IMR-90 (cell line): ENCODE measurements around the gene DPH6. TPM values are rescaled to one million over a fixed set of nuclear protein-coding genes. Genes with fewer than 3 reads are reported as not detected.

Experiments used
- ATAC-seq: fragments of 200-7000 bp; cut with Tn5 transposase; 2 replicates; pipeline ENCODE4 v1.9.1; 2020; ENCODE audit warnings: low read depth, mild to moderate bottlenecking, moderate library complexity
- BruUV-seq: library from RNA; stranded (reverse); fragments of 400-500 nt; replicated peaks from 2 replicates; lab custom pipeline; 2021; lab: Mats Ljungman, UMichigan
- CTCF ChIA-PET: fragments of 300-600 bp; formaldehyde crosslinking; extraction: SDS; loops from one replicate; lab custom pipeline; 2021; ENCODE audit warnings: antibody characterized with exemption; lab: Yijun Ruan, JAX
- POLR2A ChIA-PET: fragments of 300-600 bp; sonication (Branson Sonifier 250); formaldehyde crosslinking; loops from one replicate; lab custom pipeline; 2022; ENCODE audit warnings: antibody characterized with exemption; ENCODE audit not compliant: unreplicated experiment; lab: Charles Lee
- DNase-seq: peaks from one replicate; pipeline ENCODE4 v3.0.0; 2013
- H2AFZ ChIP-seq: replicated peaks from 2 replicates; pipeline ENCODE3; 2013; ENCODE audit warnings: low read length, mild to moderate bottlenecking; ENCODE audit not compliant: poor library complexity
- H2AK5ac ChIP-seq: 2 replicates; pipeline ENCODE4 v1.6.1; 2013; ENCODE audit warnings: low read depth, low read length, inconsistent platforms
- H2AK9ac ChIP-seq: replicated peaks from 2 replicates; pipeline ENCODE3; 2013; ENCODE audit warnings: mild to moderate bottlenecking, low read depth, low read length, moderate library complexity; ENCODE audit not compliant: poor library complexity
- H2BK120ac ChIP-seq: 2 replicates; pipeline ENCODE4 v1.6.1; 2013; ENCODE audit warnings: low read depth, low read length, inconsistent platforms
- H2BK15ac ChIP-seq: 3 replicates; pipeline ENCODE4 v1.6.1; 2013; ENCODE audit warnings: low read depth, low read length, inconsistent platforms
- H2BK20ac ChIP-seq: 2 replicates; pipeline ENCODE4 v1.6.1; 2013; ENCODE audit warnings: low read depth, mild to moderate bottlenecking, inconsistent platforms, low read length, moderate library complexity
- H2BK5ac ChIP-seq: 2 replicates; pipeline ENCODE4 v1.6.1; 2013; ENCODE audit warnings: mild to moderate bottlenecking, low read depth, low read length, inconsistent platforms; ENCODE audit not compliant: poor library complexity, severe bottlenecking
- H3K14ac ChIP-seq: replicated peaks from 2 replicates; pipeline ENCODE4 v1.6.1; 2013; ENCODE audit warnings: low read depth, low read length, inconsistent platforms
- H3K18ac ChIP-seq: 2 replicates; pipeline ENCODE4 v1.6.1; 2013; ENCODE audit warnings: low read depth, low read length, control low read depth
- H3K23ac ChIP-seq: 2 replicates; pipeline ENCODE4 v1.6.1; 2013; ENCODE audit warnings: low read depth, low read length, inconsistent platforms
- H3K27ac ChIP-seq: 2 replicates; pipeline ENCODE4 v1.5.1; 2013; ENCODE audit warnings: mild to moderate bottlenecking, control low read depth, low read length; ENCODE audit not compliant: insufficient read depth
- H3K27me3 ChIP-seq: 2 replicates; pipeline ENCODE4 v1.6.1; 2013; ENCODE audit warnings: low read length; ENCODE audit not compliant: control insufficient read depth, insufficient read depth
- H3K36me3 ChIP-seq: 2 replicates; pipeline ENCODE4 v1.6.1; 2013; ENCODE audit warnings: low read length, mixed read lengths; ENCODE audit not compliant: control insufficient read depth, insufficient read depth
- H3K4ac ChIP-seq: 2 replicates; pipeline ENCODE4 v1.6.1; 2013; ENCODE audit warnings: low read depth, low read length, inconsistent platforms
- H3K4me1 ChIP-seq: 2 replicates; pipeline ENCODE4 v1.6.1; 2013; ENCODE audit warnings: low read length, mixed read lengths; ENCODE audit not compliant: control insufficient read depth, insufficient read depth
- H3K4me2 ChIP-seq: 2 replicates; pipeline ENCODE4 v1.6.1; 2013; ENCODE audit warnings: low read depth, mild to moderate bottlenecking, control low read depth, low read length, moderate library complexity
- H3K4me3 ChIP-seq: 2 replicates; pipeline ENCODE4 v1.5.1; 2013; ENCODE audit warnings: low read depth, mild to moderate bottlenecking, control low read depth, low read length, moderate library complexity; ENCODE audit not compliant: insufficient read depth
- H3K56ac ChIP-seq: 2 replicates; pipeline ENCODE4 v1.6.1; 2013; ENCODE audit warnings: low read length, inconsistent platforms; ENCODE audit not compliant: insufficient read depth; ENCODE audit errors: extremely low read depth
- H3K79me1 ChIP-seq, 2 experiments: 2 replicates each; pipeline ENCODE4 v1.6.1; 2013; ENCODE audit warnings: low read length in 2 of 2, inconsistent platforms in 1 of 2, low read depth in 1 of 2
- H3K9ac ChIP-seq: 2 replicates; pipeline ENCODE4 v1.6.1; 2013; ENCODE audit warnings: low read depth, low read length, control low read depth
- H3K9me1 ChIP-seq: 2 replicates; pipeline ENCODE4 v1.6.1; 2013; ENCODE audit warnings: low read length, inconsistent platforms; ENCODE audit not compliant: insufficient read depth
- H3K9me3 ChIP-seq: 2 replicates; pipeline ENCODE4 v1.6.1; 2013; ENCODE audit warnings: low read length; ENCODE audit not compliant: control insufficient read depth, insufficient read depth
- H4K20me1 ChIP-seq: 2 replicates; pipeline ENCODE4 v1.6.1; 2013; ENCODE audit warnings: low read length, inconsistent platforms; ENCODE audit not compliant: insufficient read depth
- H4K5ac ChIP-seq: 2 replicates; pipeline ENCODE4 v1.6.1; 2013; ENCODE audit warnings: mild to moderate bottlenecking, low read depth, low read length, control low read depth
- H4K8ac ChIP-seq, 2 experiments: 2 replicates each; pipeline ENCODE4 v1.6.1; 2013; ENCODE audit warnings: low read depth in 2 of 2, low read length in 2 of 2, control low read depth in 1 of 2, inconsistent platforms in 1 of 2
- H4K91ac ChIP-seq: 2 replicates; pipeline ENCODE4 v1.6.1; 2013; ENCODE audit warnings: low read depth, low read length, inconsistent platforms; ENCODE audit not compliant: insufficient read depth
- CEBPB ChIP-seq: IDR thresholded peaks from 2 replicates; pipeline ENCODE4 v1.6.1; 2012; ENCODE audit warnings: low read depth, low read length, improper control_type of control experiment
- MAFK ChIP-seq: IDR thresholded peaks from 2 replicates; pipeline ENCODE4 v1.6.1; 2012; ENCODE audit warnings: low read depth, low read length, improper control_type of control experiment
- MXI1 ChIP-seq: IDR thresholded peaks from 2 replicates; pipeline ENCODE4 v1.6.1; 2012; ENCODE audit warnings: low read depth, mild to moderate bottlenecking, low read length, moderate library complexity, borderline replicate concordance
- RAD21 ChIP-seq: IDR thresholded peaks from 2 replicates; pipeline ENCODE4 v1.6.1; 2012; ENCODE audit warnings: low read length, improper control_type of control experiment
- RFX5 ChIP-seq: IDR thresholded peaks from 2 replicates; pipeline ENCODE4 v1.8.0; 2012; ENCODE audit warnings: low read depth, mild to moderate bottlenecking, low read length, moderate library complexity
- WGBS, 2 experiments: methylation state at CpG; one replicate each; pipeline versions ENCODE4 v1.1.5 to v1.1.7; 2013; ENCODE audit warnings: missing lambda C conversion rate in 2 of 2; ENCODE audit not compliant: insufficient read length in 1 of 2; ENCODE audit errors: extremely low coverage in 2 of 2; 5-methylcytosine and 5-hydroxymethylcytosine counted together
- dilution Hi-C: fragments of 300-500 bp; cut with HindIII; formaldehyde crosslinking; loops from one replicate; pipeline ENCODE4 v1.14.3; 2018; ENCODE audit warnings: low sequenced_read_pairs; ENCODE audit not compliant: unreplicated experiment
- in situ Hi-C: fragments of 300-500 bp; cut with MboI; formaldehyde crosslinking; loops from 3 replicates; pipeline ENCODE4 v1.14.3; 2019; ENCODE audit warnings: low sequenced_read_pairs, inconsistent platforms, mixed read lengths
- intact Hi-C: fragments of 100-400 bp; cut with micrococcal nuclease; formaldehyde crosslinking; loops from 2 replicates; pipeline ENCODE4 v1.10.0; 2022
- polyA plus RNA-seq, 3 experiments: library from polyadenylated mRNA; depleted of rRNA; stranded (reverse); fragments of >200 nt; gene quantifications; 2 replicates each; pipeline ENCODE4 v1.2.3, GENCODE V29; 2012; ENCODE audit warnings: low replicate concordance in 1 of 3
- total RNA-seq: library from RNA; depleted of rRNA; stranded (reverse); fragments of >200 nt; gene quantifications from 2 replicates; pipeline ENCODE4 v1.2.3, GENCODE V29; 2012

The DPH6 gene
- total and polyA plus RNA-seq, 2 of the 4 experiments (the other 2 are of a cell fraction): 6.1 to 8.1 TPM

DNA sequence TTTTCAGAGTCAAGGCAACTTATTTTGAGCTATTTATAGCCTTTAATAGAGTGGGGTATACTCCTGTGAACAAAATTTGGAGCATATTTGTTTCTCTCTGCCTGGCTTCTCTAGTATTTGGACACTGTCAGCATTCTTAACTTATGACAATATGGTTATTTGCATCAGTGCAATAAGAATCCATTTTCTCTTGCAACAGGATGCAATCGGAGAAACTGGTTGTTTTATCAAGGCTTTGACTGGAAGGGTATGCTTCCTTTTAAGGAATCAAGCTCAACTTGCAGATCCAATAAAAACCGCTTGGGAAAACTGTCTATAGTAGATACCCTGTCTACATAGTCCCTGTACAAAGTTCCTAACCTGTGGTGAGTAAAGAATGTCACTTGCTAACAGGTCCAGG, 106.7 kb downstream of the DPH6 start:
- Histone ChIP-seq H3K9ac (no peak overlapping the region), H2BK20ac (peak overlapping the region; percentile 28; the same call in 1 of the 2 replicates), H3K36me3 (0 out of 2 replicates have a peak, but pooled peaks cover 1% of the 10 kb centered on the region), H3K79me1 (no peaks in the 10 kb centered on the region), H4K8ac (peak overlapping the region; percentile 28 to 58; a peak in 2 of 4 replicates), H3K56ac (no peak overlapping the region), H2BK5ac (peak overlapping the region; percentile 52), H2AK9ac (no peak overlapping the region), H3K14ac (no peak overlapping the region; the same call in 1 of the 2 replicates), H4K5ac (peak overlapping the region; percentile 73; the same call in 1 of the 2 replicates), H2AK5ac (no peak overlapping the region), H2BK15ac (no peak overlapping the region), H3K4me1 (peaks cover 6% of the 10 kb centered on the region; the same call in 1 of the 2 replicates), H2AFZ (no peak overlapping the region), H4K91ac (no peak overlapping the region), H3K9me3 (0 out of 2 replicates have a peak, but pooled peaks cover 2% of the 10 kb centered on the region), H4K20me1 (no peaks in the 10 kb centered on the region), H3K23ac (no peak overlapping the region), H3K27me3 (no peaks in the 10 kb centered on the region), H3K27ac (peak overlapping the region; percentile 41; the same call in 1 of the 2 replicates), H3K18ac (peak overlapping the region; percentile 86; the same call in 1 of the 2 replicates), H3K9me1 (0 out of 2 replicates have a peak, but pooled peaks cover 3% of the 10 kb centered on the region), H2BK120ac (peak overlapping the region; percentile 41; the same call in 1 of the 2 replicates), H3K4me2 (no peak overlapping the region; the same call in 1 of the 2 replicates), H3K4ac (peak overlapping the region; percentile 25; the same call in 1 of the 2 replicates), H3K4me3 (no peak overlapping the region)
- TF ChIP-seq MXI1 (no peak), RFX5 (no peak), CEBPB (peak; percentile 85), MAFK (peak; percentile 77), RAD21 (no peak)
- peak; percentile 69 for ATAC-seq
- no CpG with 5 or more reads among the region's 2 CpGs for WGBS, 2 experiments
- dilution Hi-C loops: no loop called here
- ChIA-PET POLR2A (no interaction called here), CTCF (interaction anchor here (1.0 kb wide), 1 partner anchor 151 kb away, joined by 6 read pairs; no protein-coding TSS in a partner anchor)
- intact Hi-C loops: loop anchor here (2.0 kb wide), 1 partner anchor 130 kb away; no protein-coding TSS in a partner anchor
- in situ Hi-C loops: loop anchor here (5.0 kb wide), 1 partner anchor 48 kb away; no protein-coding TSS in a partner anchor
- DNase-seq: peak; percentile 88
- no TSS peak for BruUV-seq
